ENCODE data around the gene GM2A. TPM values are rescaled to one million over a fixed set of nuclear protein-coding genes. Genes with fewer than 3 reads are reported as not detected.

Gene GM2A
- 20.4 and 36.9 TPM in 2 replicates for total RNA-seq

DNA sequence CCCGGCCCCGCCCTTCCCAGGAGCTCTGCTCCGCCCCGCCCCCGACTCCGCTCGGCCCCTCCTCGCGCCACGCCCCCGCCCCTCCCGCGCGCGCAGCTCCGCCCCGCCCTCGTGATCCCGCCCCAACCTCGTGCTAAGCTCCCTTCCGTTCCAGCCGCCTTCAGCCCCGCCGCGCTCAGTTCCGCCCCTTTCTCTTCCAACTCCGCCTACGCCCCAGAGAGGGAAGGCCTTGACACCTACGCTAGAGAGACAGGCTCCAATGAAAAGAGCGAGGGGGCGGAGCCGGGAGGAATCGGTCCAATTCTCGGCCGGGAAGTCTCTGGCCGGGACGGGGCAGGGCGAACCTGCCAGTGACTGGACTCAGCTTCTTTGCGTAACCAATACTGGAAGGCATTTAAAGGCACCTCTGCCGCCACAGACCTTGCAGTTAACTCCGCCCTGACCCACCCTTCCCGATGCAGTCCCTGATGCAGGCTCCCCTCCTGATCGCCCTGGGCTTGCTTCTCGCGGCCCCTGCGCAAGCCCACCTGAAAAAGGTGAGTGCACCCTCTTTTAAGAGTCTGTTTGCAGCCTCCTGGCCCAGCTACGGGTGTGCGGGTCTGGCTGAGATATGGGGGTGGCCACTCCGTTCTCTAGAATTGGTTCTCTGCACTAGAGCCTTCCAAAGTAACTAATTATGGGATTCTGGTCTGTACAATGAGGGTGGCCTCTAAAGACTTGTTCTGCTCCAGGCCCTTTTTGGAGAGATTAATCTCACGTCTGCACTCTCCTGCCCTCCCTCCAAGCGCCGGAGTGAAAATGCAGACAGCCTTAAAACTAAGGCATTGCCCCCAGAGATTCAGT, at the start of gene GM2A:
Gene GM2A (plus strand): TSS at position 424 of the 843 bp plus-strand sequence. CDS start 32 bp downstream, at position 456.

DNA sequence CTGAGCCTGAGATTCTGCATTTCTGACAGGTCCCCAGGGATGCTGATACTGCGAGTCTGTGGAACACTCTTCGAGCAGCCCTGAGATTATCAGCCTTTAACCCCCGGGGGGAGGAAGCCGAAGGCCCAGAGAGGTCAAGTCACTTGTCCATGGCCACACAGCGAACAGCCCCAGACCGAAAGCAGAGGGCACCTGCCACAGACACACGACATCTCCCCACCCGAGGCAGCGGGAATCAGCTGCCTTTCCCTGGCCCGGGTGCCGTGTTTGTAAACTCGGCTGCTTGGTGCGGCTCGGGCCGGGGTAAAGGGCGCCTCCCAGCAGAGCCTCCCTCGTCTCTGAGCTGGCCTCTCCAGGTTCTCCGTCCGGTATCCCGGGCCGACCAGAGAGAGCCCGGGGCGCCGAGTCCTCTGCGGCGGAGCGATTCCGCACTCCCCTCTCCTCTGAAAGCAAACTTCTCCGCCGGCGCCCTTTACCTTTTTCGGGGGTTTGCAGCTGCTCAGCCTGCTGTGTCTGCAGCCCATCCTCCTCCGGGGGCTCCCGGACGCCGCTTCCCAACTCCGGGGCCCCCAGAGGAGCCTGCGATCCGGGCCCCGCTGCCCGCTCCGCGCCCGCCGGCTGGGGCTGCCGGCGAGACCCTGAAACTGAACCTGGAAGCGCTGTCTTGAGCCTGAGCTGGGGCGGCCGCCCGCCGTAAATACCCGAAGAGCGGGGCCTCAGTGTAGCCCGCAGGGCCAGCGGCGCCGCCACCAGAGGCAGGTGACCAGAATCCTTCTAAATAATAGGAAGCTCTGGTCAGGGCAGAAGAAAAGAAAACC, 29.3 kb upstream of the GM2A start, which contains the start of gene CCDC69:
Gene CCDC69 (minus strand): TSS at position 646 of the 818 bp plus-strand sequence. CDS start 122 bp downstream, at position 524.

GRCh38 chr5:151303666-151304065, 50.7 kb downstream of the GM2A start, which contains the start of gene SLC36A3:
Gene SLC36A3 (minus strand): TSS chr5:151303766. CDS start chr5:151303354, 412 bp downstream.

Other genes with a start within 250 kb of the GM2A start
- 5.7 and 35.0 TPM in 2 replicates for gene GPX3, start 232.6 kb upstream of the GM2A start, total RNA-seq
- 59.8 and 189 TPM in 2 replicates for gene TNIP1, start 172.2 kb upstream of the GM2A start, total RNA-seq
- 189 and 424 TPM in 2 replicates for gene ANXA6, start 95.4 kb upstream of the GM2A start, total RNA-seq
- 3.5 and 13.6 TPM in 2 replicates for gene CCDC69, start 29.1 kb upstream of the GM2A start, total RNA-seq
- not detected in 2 replicates for gene SLC36A3, start 50.6 kb downstream of the GM2A start, total RNA-seq
- gene SLC36A2, start 94.4 kb downstream of the GM2A start, total RNA-seq = not detected in 2 replicates
- 6.9 and 7.4 TPM in 2 replicates for gene SLC36A1, start 194.4 kb downstream of the GM2A start, total RNA-seq